HL-60 (cell line): ENCODE data around the gene MKRN1.

Experiments
- GABPA ChIP-seq: IDR thresholded peaks from 2 replicates; pipeline ENCODE4 v1.6.1; 2012; ENCODE audit warnings: low read depth
- POLR2AphosphoS5 ChIP-seq: IDR thresholded peaks from 2 replicates; pipeline ENCODE4 v1.6.1; 2012; ENCODE audit warnings: low read depth
- REST ChIP-seq: IDR thresholded peaks from 2 replicates; pipeline ENCODE4 v1.6.1; 2012; ENCODE audit warnings: low read depth; ENCODE audit not compliant: insufficient replicate concordance
- SPI1 ChIP-seq: IDR thresholded peaks from 2 replicates; pipeline ENCODE4 v1.6.1; 2012; ENCODE audit warnings: low read depth, mild to moderate bottlenecking, borderline replicate concordance
- TF ChIP-seq, protein P1 (sequence below): IDR thresholded peaks from one replicate; pipeline ENCODE4 v1.5.1; 2011; ENCODE audit warnings: low read length, control low read depth, inconsistent platforms; ENCODE audit not compliant: insufficient read depth

- TF ChIP-seq POLR2AphosphoS5 (no peak; the same call in 1 of the 2 replicates), REST (no peak), SPI1 (no peak), GABPA (no peak)
- TF ChIP-seq, protein P1, sequence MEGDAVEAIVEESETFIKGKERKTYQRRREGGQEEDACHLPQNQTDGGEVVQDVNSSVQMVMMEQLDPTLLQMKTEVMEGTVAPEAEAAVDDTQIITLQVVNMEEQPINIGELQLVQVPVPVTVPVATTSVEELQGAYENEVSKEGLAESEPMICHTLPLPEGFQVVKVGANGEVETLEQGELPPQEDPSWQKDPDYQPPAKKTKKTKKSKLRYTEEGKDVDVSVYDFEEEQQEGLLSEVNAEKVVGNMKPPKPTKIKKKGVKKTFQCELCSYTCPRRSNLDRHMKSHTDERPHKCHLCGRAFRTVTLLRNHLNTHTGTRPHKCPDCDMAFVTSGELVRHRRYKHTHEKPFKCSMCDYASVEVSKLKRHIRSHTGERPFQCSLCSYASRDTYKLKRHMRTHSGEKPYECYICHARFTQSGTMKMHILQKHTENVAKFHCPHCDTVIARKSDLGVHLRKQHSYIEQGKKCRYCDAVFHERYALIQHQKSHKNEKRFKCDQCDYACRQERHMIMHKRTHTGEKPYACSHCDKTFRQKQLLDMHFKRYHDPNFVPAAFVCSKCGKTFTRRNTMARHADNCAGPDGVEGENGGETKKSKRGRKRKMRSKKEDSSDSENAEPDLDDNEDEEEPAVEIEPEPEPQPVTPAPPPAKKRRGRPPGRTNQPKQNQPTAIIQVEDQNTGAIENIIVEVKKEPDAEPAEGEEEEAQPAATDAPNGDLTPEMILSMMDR = no peak
These were observed 27.6 kb downstream of the MKRN1 start for GRCh38 chr7:140451716-140452115.
